Dermis blood vessel endothelial cell (primary cell): ENCODE results near the gene PPM1K. TPM values are rescaled to one million over a fixed set of nuclear protein-coding genes. Genes with fewer than 3 reads are reported as not detected.
A peak's percentile ranks its signal among the peaks of the same experiment; 100 is the strongest.
"Not testable (repeated sequence)": the region's sequence is repeated elsewhere in the genome, so short reads cannot be mapped to it uniquely, and the experiment has no call there.

Source experiments
- DNase-seq: peaks from one replicate; pipeline ENCODE4 v3.0.0; 2010
- total RNA-seq: library from RNA; depleted of rRNA; stranded (reverse); fragments of >200 nt; gene quantifications from 2 replicates; pipeline ENCODE4 v1.2.3, GENCODE V29; 2014

The PPM1K gene
- 7.9 and 8.0 TPM in 2 replicates for total RNA-seq

GRCh38 chr4:88284439-88285234 is at the start of gene PPM1K:
Gene PPM1K, minus strand, starts transcription at chr4:88284561. Its CDS starts 5,978 bp downstream, at chr4:88278583.
- peak; percentile 99 for DNase-seq

- no peak for DNase-seq
Observed at GRCh38 chr4:88333741-88334405, 49.5 kb upstream of the PPM1K start.

- DNase-seq = no peak
Observed at GRCh38 chr4:88327665-88328064, 43.3 kb upstream of the PPM1K start.

- DNase-seq = peak; percentile 2
Observed at GRCh38 chr4:88320780-88321373, 36.5 kb upstream of the PPM1K start.

- peak; percentile 44 for DNase-seq
Observed at GRCh38 chr4:88320224-88320779, 35.9 kb upstream of the PPM1K start.

GRCh38 chr4:88318751-88319350 is 34.5 kb upstream of the PPM1K start:
- DNase-seq = no peak

- no peak for DNase-seq
Observed at GRCh38 chr4:88315460-88316017, 31.2 kb upstream of the PPM1K start.

- not testable (repeated sequence) for DNase-seq
Observed at GRCh38 chr4:88313088-88313624, 28.8 kb upstream of the PPM1K start.

GRCh38 chr4:88308587-88308986 is 24.2 kb upstream of the PPM1K start:
- no peak for DNase-seq

GRCh38 chr4:88297725-88298454 is 13.5 kb upstream of the PPM1K start:
- no peak for DNase-seq

- no peak for DNase-seq
Observed at GRCh38 chr4:88297212-88297516, 12.8 kb upstream of the PPM1K start.

- no peak for DNase-seq
Observed at GRCh38 chr4:88296413-88297211, 12.3 kb upstream of the PPM1K start.

- no peak for DNase-seq
Observed at GRCh38 chr4:88295656-88296055, 11.3 kb upstream of the PPM1K start.

GRCh38 chr4:88291003-88291402 is 6.6 kb upstream of the PPM1K start:
- DNase-seq = no peak

GRCh38 chr4:88286897-88287296 is 2.5 kb upstream of the PPM1K start:
- DNase-seq = no peak

- no peak for DNase-seq
Observed at GRCh38 chr4:88285235-88285653, 883 bp upstream of the PPM1K start.

GRCh38 chr4:88283661-88284438 is 511 bp downstream of the PPM1K start:
- DNase-seq = peak; percentile 68

- DNase-seq = no peak
Observed at GRCh38 chr4:88280228-88280795, 4.0 kb downstream of the PPM1K start.

GRCh38 chr4:88277711-88278225 is 6.6 kb downstream of the PPM1K start:
- DNase-seq = no peak
